B cell (primary cell): ENCODE results near the gene ACOT6.

Source experiments
- EZH2 ChIP-seq: IDR thresholded peaks from 2 replicates; pipeline ENCODE4 v1.6.1; 2012; ENCODE audit warnings: borderline replicate concordance, low read depth, mild to moderate bottlenecking, moderate library complexity, low read length; ENCODE audit not compliant: insufficient read depth, poor library complexity, severe bottlenecking
- TF ChIP-seq, protein P1 (sequence below): fragments of 200-600 bp; IDR thresholded peaks from one replicate; pipeline ENCODE4 v1.8.0; 2022; ENCODE audit warnings: antibody characterized with exemption, mild to moderate bottlenecking

DNA sequence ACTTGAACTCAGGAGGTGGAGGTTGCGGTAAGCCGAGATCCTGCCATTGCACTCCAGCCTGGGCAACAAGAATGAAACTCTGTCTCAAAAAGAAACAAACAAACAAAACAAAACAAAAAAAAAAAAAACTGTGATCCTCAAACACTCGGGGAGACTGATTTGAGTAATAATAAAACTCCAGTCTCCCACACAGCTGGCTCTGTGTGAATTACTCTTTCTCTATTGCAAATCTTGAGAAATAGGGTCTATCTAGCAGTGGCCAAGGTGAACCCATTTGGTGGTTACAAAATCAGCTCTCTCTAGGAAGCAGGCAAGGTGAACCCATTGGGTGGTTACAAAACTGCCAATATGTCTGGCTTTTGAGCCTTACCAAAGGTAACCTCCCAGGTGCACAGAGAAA is 6.0 kb upstream of the ACOT6 start:
- TF ChIP-seq, protein P1, sequence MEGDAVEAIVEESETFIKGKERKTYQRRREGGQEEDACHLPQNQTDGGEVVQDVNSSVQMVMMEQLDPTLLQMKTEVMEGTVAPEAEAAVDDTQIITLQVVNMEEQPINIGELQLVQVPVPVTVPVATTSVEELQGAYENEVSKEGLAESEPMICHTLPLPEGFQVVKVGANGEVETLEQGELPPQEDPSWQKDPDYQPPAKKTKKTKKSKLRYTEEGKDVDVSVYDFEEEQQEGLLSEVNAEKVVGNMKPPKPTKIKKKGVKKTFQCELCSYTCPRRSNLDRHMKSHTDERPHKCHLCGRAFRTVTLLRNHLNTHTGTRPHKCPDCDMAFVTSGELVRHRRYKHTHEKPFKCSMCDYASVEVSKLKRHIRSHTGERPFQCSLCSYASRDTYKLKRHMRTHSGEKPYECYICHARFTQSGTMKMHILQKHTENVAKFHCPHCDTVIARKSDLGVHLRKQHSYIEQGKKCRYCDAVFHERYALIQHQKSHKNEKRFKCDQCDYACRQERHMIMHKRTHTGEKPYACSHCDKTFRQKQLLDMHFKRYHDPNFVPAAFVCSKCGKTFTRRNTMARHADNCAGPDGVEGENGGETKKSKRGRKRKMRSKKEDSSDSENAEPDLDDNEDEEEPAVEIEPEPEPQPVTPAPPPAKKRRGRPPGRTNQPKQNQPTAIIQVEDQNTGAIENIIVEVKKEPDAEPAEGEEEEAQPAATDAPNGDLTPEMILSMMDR = no peak
- no peak for TF ChIP-seq EZH2
